Lung (tissue), 12 donors: ENCODE results near the gene SMAD6. TPM values are rescaled to one million over a fixed set of nuclear protein-coding genes. Genes with fewer than 3 reads are reported as not detected.

Experiments
- ATAC-seq: fragments of 200-7000 bp; cut with Tn5 transposase; one replicate; pipeline ENCODE4 v1.9.1; 2020; ENCODE audit warnings: moderate number of reproducible peaks; ENCODE audit not compliant: insufficient read depth, low FRiP score
- DNase-seq, 3 donors: peaks; one replicate each; pipeline ENCODE4 v3.0.0-alpha.2; 2013 to 2017
- H3K27ac ChIP-seq, 2 donors: one replicate each; pipeline ENCODE4 v1.5.1; 2013; ENCODE audit warnings: mild to moderate bottlenecking in 2 of 2, moderate library complexity in 2 of 2, control low read depth in 1 of 2, inconsistent platforms in 1 of 2, low read depth in 1 of 2, low read length in 1 of 2
- H3K27me3 ChIP-seq, 3 donors: one replicate each; pipeline ENCODE4 v1.5.1; 2013; ENCODE audit warnings: low read length in 2 of 3; ENCODE audit not compliant: control insufficient read depth in 3 of 3, insufficient read depth in 3 of 3
- H3K36me3 ChIP-seq, 4 donors: one replicate each; pipeline ENCODE4 v1.5.1; 2013; ENCODE audit warnings: low read length in 4 of 4, mild to moderate bottlenecking in 1 of 4, moderate library complexity in 1 of 4; ENCODE audit not compliant: control insufficient read depth in 4 of 4, insufficient read depth in 4 of 4
- H3K4me1 ChIP-seq, 5 donors: one replicate each; pipeline ENCODE4 v1.5.1; 2013; ENCODE audit warnings: low read length in 5 of 5, mild to moderate bottlenecking in 2 of 5, moderate library complexity in 1 of 5; ENCODE audit not compliant: control insufficient read depth in 5 of 5, insufficient read depth in 5 of 5
- H3K4me3 ChIP-seq: one replicate; pipeline ENCODE4 v1.5.1; 2013; ENCODE audit warnings: mild to moderate bottlenecking, control low read depth, moderate library complexity
- H3K9ac ChIP-seq, 2 donors: one replicate each; pipeline ENCODE4 v1.5.1; 2013; ENCODE audit warnings: low read length in 2 of 2, control low read depth in 1 of 2; ENCODE audit not compliant: insufficient read depth in 1 of 2
- H3K9me3 ChIP-seq, 4 donors: one replicate each; pipeline ENCODE4 v1.5.1; 2013; ENCODE audit warnings: low read length in 3 of 4, mild to moderate bottlenecking in 1 of 4, moderate library complexity in 1 of 4; ENCODE audit not compliant: control insufficient read depth in 4 of 4, insufficient read depth in 3 of 4
- WGBS, 2 donors: extraction: QIAGEN DNeasy Blood & Tissue Kit; methylation state at CpG; one replicate each; pipeline ENCODE4 v1.1.7; 2013; 5-methylcytosine and 5-hydroxymethylcytosine counted together
- polyA plus RNA-seq, 2 donors: library from polyadenylated mRNA; stranded (reverse); fragments of 200-250 nt; gene quantifications; one replicate each; pipeline ENCODE4 v1.2.1, GENCODE V29; 2013
- total RNA-seq, 2 donors: library from RNA; depleted of rRNA in 1 of 2; stranded (reverse); fragments of >200 nt in 1 of 2; gene quantifications; one replicate each; pipeline ENCODE4 v1.2.1, GENCODE V29; 2014 to 2021
- TF ChIP-seq, protein P1 (sequence below): IDR thresholded peaks from 2 replicates; pipeline ENCODE4 v1.5.1; 2012; ENCODE audit warnings: mild to moderate bottlenecking; ENCODE audit errors: control extremely low read depth, extremely low read depth
- donor health status: control.
- donor health status: control.
- donor health status: Bipolar disorder and iron deficiency.
- donor health status: healthy.
- donor health status: DM: yes; HTN: yes; CAD: no.

Gene SMAD6
- total and polyA plus RNA-seq, 4 donors, result 24.2 to 67.9 (median 59.1) TPM

DNA sequence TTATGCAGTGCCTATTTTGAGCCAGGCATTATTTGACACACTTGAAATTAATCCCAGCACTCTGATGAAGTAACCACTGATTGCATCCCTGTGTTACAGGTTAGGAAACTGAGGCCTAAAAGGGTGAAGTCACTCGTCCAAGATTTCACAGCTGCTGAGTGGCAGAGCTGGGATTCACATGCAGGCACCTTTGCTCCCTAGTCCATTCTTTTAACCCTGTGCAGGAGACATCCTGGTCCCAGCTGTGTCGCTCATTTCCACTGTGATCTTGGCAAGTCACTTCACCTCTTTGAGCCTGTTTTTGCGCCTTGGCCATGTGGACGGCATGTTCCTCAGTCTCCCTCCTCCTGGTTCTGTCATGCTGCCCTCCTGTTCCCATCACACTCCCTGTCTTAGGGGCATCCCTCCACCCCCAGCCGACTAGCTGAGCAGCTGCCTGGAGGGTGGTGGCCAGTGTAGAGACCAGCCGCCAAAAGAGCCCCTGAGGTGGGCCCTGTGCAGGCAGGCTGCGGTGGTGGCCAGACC is 70.6 kb downstream of the SMAD6 start:
- H3K9me3 ChIP-seq, result no peaks in the 10 kb centered on the region
- peak overlapping the region in 1 of 2 donors; percentile 66 for H3K27ac ChIP-seq
- no peak for ATAC-seq
- TF ChIP-seq, protein P1, sequence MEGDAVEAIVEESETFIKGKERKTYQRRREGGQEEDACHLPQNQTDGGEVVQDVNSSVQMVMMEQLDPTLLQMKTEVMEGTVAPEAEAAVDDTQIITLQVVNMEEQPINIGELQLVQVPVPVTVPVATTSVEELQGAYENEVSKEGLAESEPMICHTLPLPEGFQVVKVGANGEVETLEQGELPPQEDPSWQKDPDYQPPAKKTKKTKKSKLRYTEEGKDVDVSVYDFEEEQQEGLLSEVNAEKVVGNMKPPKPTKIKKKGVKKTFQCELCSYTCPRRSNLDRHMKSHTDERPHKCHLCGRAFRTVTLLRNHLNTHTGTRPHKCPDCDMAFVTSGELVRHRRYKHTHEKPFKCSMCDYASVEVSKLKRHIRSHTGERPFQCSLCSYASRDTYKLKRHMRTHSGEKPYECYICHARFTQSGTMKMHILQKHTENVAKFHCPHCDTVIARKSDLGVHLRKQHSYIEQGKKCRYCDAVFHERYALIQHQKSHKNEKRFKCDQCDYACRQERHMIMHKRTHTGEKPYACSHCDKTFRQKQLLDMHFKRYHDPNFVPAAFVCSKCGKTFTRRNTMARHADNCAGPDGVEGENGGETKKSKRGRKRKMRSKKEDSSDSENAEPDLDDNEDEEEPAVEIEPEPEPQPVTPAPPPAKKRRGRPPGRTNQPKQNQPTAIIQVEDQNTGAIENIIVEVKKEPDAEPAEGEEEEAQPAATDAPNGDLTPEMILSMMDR, result no peak
- no peaks in the 10 kb centered on the region for H3K27me3 ChIP-seq
- H3K4me3 ChIP-seq, result no peak overlapping the region
- H3K9ac ChIP-seq, result no peak overlapping the region
- 41 to 53% methylated on average over 7 of the region's 7 CpGs for WGBS, 2 donors
- H3K36me3 ChIP-seq, result peaks cover 0 to 5% (median 0%) of the 10 kb centered on the region in 4 donors
- H3K4me1 ChIP-seq, result peaks cover 0 to 59% (median 31%) of the 10 kb centered on the region in 5 donors
- no peak for DNase-seq

DNA sequence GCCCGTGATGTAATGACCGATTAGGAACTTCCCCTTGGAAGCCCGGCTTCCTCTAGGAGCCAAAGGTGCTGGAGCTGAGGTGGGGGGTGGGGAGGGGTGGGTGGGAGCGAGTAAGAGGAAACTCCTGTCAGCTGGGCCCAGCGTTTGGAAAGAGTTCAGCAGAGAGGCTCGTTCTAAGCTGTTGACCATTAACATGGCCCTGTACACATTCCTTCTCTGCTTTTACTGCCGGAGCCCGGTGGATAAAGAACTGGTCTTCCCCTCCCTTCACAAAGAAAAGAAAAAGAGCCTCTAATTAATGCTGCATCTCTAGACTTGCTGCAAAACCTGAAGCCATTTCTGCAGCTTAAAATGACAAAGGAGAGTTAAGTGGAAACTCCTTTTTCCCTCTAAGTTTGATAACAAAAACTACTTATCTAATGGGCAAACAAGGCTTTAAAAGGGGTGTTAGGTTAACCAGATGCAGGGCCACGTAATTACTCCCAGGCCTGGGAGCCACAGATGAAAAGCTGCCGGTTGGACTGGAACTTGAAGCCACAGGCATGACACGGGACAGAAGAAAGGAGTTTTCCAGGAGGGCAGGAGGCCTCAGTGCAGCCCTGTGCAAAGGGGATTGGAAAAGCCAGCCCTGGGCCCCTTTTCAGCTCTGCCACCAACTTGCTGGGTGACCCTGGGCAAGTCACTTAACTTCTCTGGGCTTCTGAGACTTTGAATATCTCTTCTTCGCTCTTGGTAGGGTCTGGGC is 71.3 kb downstream of the SMAD6 start:
- TF ChIP-seq, protein P1, result no peak
- DNase-seq (peak; percentile 74 to 91 (median 82)), ATAC-seq (no peak)
- H3K27ac ChIP-seq, result peak overlapping the region in 1 of 2 donors; percentile 72
- peaks cover 0 to 5% (median 0%) of the 10 kb centered on the region in 4 donors for H3K36me3 ChIP-seq
- H3K4me3 ChIP-seq, result no peak overlapping the region
- H3K4me1 ChIP-seq, result peaks cover 0 to 59% (median 28%) of the 10 kb centered on the region in 5 donors
- no peaks in the 10 kb centered on the region for H3K9me3 ChIP-seq
- WGBS, 2 donors, result 25 to 34% methylated on average over 12 of the region's 12 CpGs
- H3K9ac ChIP-seq, result peak overlapping the region in 1 of 2 donors; percentile 51
- H3K27me3 ChIP-seq, result no peaks in the 10 kb centered on the region

DNA sequence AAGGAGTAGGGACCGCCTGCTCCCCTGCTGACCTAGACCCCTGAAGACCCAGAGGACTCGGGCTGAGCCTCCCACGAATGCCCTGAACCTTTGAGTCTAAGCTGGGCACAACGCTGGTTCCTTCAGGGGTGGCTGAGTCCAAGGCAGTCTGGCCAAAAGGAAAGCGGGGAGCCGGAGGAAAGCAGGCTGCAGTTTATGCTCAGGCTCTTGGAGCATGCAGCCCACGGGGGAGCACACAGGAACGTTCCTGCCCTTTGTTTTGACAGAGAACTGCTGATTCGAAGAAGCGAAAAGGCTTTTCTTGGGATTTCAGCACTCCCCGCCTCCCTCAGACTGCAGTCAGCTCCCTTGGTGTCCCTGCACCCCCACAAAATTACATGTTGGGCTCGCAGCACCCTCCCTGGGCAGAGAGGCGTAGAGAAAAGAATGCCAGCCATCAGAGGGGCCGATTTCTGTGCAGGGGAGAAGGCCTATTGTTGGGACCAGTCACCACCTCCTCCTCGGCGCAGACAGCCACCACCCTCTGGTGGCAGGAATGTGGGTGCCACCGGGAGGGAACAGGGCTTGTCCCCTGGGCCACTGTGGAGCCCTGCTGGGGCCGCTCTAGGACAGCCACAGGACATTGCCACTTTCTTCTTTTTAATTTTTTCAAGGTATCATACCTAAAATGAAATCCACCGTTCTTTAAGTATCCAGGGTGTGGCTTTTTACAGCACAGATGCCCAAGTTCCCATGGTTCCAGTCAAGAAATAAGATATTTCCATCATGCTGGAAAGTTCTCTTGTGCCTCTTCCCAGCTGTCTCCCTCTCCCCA is 72.2 kb downstream of the SMAD6 start:
- WGBS, 2 donors, result 46 to 59% methylated on average over 19 of the region's 19 CpGs
- ATAC-seq (peak; percentile 71), DNase-seq (peak; percentile 92 to 93 (median 93))
- Histone ChIP-seq H3K4me1 (peaks cover 0 to 59% (median 28%) of the 10 kb centered on the region in 5 donors), H3K4me3 (no peak overlapping the region), H3K36me3 (peaks cover 0 to 5% (median 0%) of the 10 kb centered on the region in 4 donors), H3K27ac (peak overlapping the region in 1 of 2 donors; percentile 72), H3K9ac (peak overlapping the region in 1 of 2 donors; percentile 20), H3K27me3 (no peaks in the 10 kb centered on the region), H3K9me3 (no peaks in the 10 kb centered on the region)
- TF ChIP-seq, protein P1, result peak; percentile 87
